Heart right ventricle (tissue), 16 donors: ENCODE data around the gene LCN1. TPM values are rescaled to one million over a fixed set of nuclear protein-coding genes. Genes with fewer than 3 reads are reported as not detected.

Experiments
- ATAC-seq, 8 donors: fragments of 200-7000 bp; cut with Tn5 transposase; one replicate each; pipeline ENCODE4 v1.9.1; 2020; ENCODE audit warnings: mild to moderate bottlenecking in 8 of 8, moderate library complexity in 8 of 8, moderate number of reproducible peaks in 1 of 8
- DNase-seq, 2 donors: peaks; one replicate each; pipeline ENCODE4 v3.0.0-alpha.2; 2020
- H3K27ac ChIP-seq, 10 donors: fragments of 200-600 bp; sonication (generic) in 2 of 10; one replicate each; pipeline versions ENCODE4 v1.5.0 to v1.8.0; 2020 to 2022; ENCODE audit warnings: mild to moderate bottlenecking in 3 of 10
- H3K27me3 ChIP-seq, 7 donors: fragments of 200-600 bp; one replicate each; pipeline ENCODE4 v1.8.0; 2021 to 2022; ENCODE audit warnings: mild to moderate bottlenecking in 2 of 7
- H3K36me3 ChIP-seq, 9 donors: fragments of 200-600 bp; sonication (generic) in 1 of 9; one replicate each; pipeline versions ENCODE4 v1.5.0 to v1.8.0; 2020 to 2022; ENCODE audit warnings: mild to moderate bottlenecking in 2 of 9
- H3K4me1 ChIP-seq, 9 donors: fragments of 200-600 bp; sonication (generic) in 1 of 9; one replicate each; pipeline versions ENCODE4 v1.5.0 to v1.8.0; 2020 to 2022; ENCODE audit warnings: mild to moderate bottlenecking in 4 of 9
- H3K4me3 ChIP-seq, 10 donors: fragments of 200-600 bp; sonication (generic) in 2 of 10; one replicate each; pipeline versions ENCODE4 v1.5.0 to v1.8.0; 2020 to 2022; ENCODE audit warnings: mild to moderate bottlenecking in 7 of 10, moderate library complexity in 2 of 10
- H3K9me3 ChIP-seq, 11 donors: fragments of 200-600 bp in 10 of 11; sonication (generic) in 2 of 11; one replicate each; pipeline versions ENCODE4 v1.5.0 to v1.8.0; 2013 to 2022; ENCODE audit warnings: mild to moderate bottlenecking in 2 of 11, control low read depth in 1 of 11, moderate library complexity in 1 of 11
- CTCF ChIP-seq, 9 donors: fragments of 200-600 bp; sonication (generic) in 2 of 9; IDR thresholded peaks; one replicate each; pipeline versions ENCODE4 v1.5.0 to v1.8.0; 2021 to 2022; ENCODE audit warnings: antibody characterized with exemption in 9 of 9, mild to moderate bottlenecking in 5 of 9, moderate library complexity in 1 of 9
- WGBS, 2 donors: extraction: QIAGEN DNeasy Blood & Tissue Kit; methylation state at CpG; one replicate each; pipeline ENCODE4 v1.1.7; 2013; ENCODE audit warnings: inconsistent platforms in 1 of 2; 5-methylcytosine and 5-hydroxymethylcytosine counted together
- intact Hi-C, 10 donors: fragments of 100-400 bp; cut with DNase I; formaldehyde crosslinking; loops; one replicate each; pipeline versions ENCODE4 v1.11.1 to v1.14.2; 2022
- polyA plus RNA-seq, 2 donors: library from polyadenylated mRNA; stranded (reverse); fragments of 200-250 nt; gene quantifications; one replicate each; pipeline ENCODE4 v1.2.3, GENCODE V29; 2013
- total RNA-seq, 10 donors: library from RNA; stranded (reverse); fragmentation: NEBNext Ultra II Directional in 3 of 10; extraction: Animal tissue kit (Norgen Biotek cat#: 25700) in 3 of 10; gene quantifications; one replicate each; pipeline versions ENCODE4 v1.2.1 to v1.2.4, GENCODE V29; 2021 to 2023
- donor health status: Arrhythmogenic right ventricular cardiomyopathy.
- donor health status: ischemic (EF 13 %, LVEDD 7.1; RV severe dilation, severe dysfunction).
- donor health status: healthy with polysubstance abuse.
- donor health status: DM: no; HTN: yes; CAD: no.
- donor health status: DM: no; HTN: no; CAD: no.
- donor health status: ischemic (EF 25% LVEDD 6.9; RV normal size, moderate dysfunction).
- donor health status: ischemic (EF 25% LVEDD 5.7; RV mildly dilated, moderate dysfunction).
- donor health status: healthy.
- donor health status: DM: yes; HTN: yes; CAD: no.
- donor health status: Ischemic cardiomyopathy.
- donor health status: ischemic (EF 35%, LVEDD 5.7; RV mildly dilated, moderate dysfunction).
- donor health status: nonischemic (EF 11% LVEDD 7.7; RV severe dilation, severe dysfunction).
- donor health status: DM: yes; HTN: yes; CAD: no.
- donor health status: PGD.
- donor health status: ischemic (EF 29% LVEDD 5.4; RV normal size, mild dysfunction).
- donor health status: nonischemic (EF 23%, LVEDD 6.1; RV moderate dilation, normal function).

The LCN1 gene
- total and polyA plus RNA-seq, 12 donors, result 0.13 to 0.76 (median 0.32) TPM; not detected in 9

GRCh38 chr9:135574943-135575342, 53.7 kb downstream of the LCN1 start:
- no peak overlapping the region for H3K27ac ChIP-seq
- H3K4me1 ChIP-seq, result no peaks in the 10 kb centered on the region
- H3K4me3 ChIP-seq, result no peak overlapping the region
- ATAC-seq, result no peak
- H3K27me3 ChIP-seq, result peaks cover 0 to 35% (median 9%) of the 10 kb centered on the region in 7 donors
- H3K36me3 ChIP-seq, result no peaks in the 10 kb centered on the region
- TF ChIP-seq CTCF (IDR thresholded peaks at IDR 0.05), result no peak
- 89 to 91% methylated on average over 15 of the region's 15 CpGs for WGBS, 2 donors
- no peak for DNase-seq
- H3K9me3 ChIP-seq, result peaks cover 0 to 3% (median 0%) of the 10 kb centered on the region in 11 donors
- intact Hi-C loops, result no loop called here

Other genes with a start within 250 kb of the LCN1 start
- 10 to 100 TPM; 17.8 to 26.7 (median 20.8) TPM for gene PPP1R26, start 41.7 kb upstream of the LCN1 start, total RNA-seq
- gene PPP1R26, start 41.7 kb upstream of the LCN1 start, polyA plus RNA-seq, result 1 to 10 TPM; 7.5 to 8.9 TPM
- 10 to 100 TPM; 37.5 to 52.0 (median 47.8) TPM for gene MRPS2, start 20.8 kb upstream of the LCN1 start, total RNA-seq
- 10 to 100 TPM; 28.6 to 82.9 TPM for gene MRPS2, start 20.8 kb upstream of the LCN1 start, polyA plus RNA-seq
- not detected for gene OBP2A, start 24.7 kb downstream of the LCN1 start, total RNA-seq
- gene OBP2A, start 24.7 kb downstream of the LCN1 start, polyA plus RNA-seq, result not detected
- gene PAEP, start 40.3 kb downstream of the LCN1 start, total RNA-seq, result not detected
- not detected for gene PAEP, start 40.3 kb downstream of the LCN1 start, polyA plus RNA-seq
- not detected for gene GLT6D1, start 118.1 kb downstream of the LCN1 start, total RNA-seq
- not detected for gene GLT6D1, start 118.1 kb downstream of the LCN1 start, polyA plus RNA-seq
- gene LCN9, start 141.9 kb downstream of the LCN1 start, total RNA-seq, result not detected
- gene LCN9, start 141.9 kb downstream of the LCN1 start, polyA plus RNA-seq, result not detected
- gene SOHLH1, start 178.0 kb downstream of the LCN1 start, total RNA-seq, result not detected
- gene SOHLH1, start 178.0 kb downstream of the LCN1 start, polyA plus RNA-seq, result not detected
- 10 to 100 TPM in 1 of 10 donors, 1 to 10 TPM in 9; 1.9 to 14.1 (median 4.8) TPM for gene KCNT1, start 180.7 kb downstream of the LCN1 start, total RNA-seq
- gene KCNT1, start 180.7 kb downstream of the LCN1 start, polyA plus RNA-seq, result 1 to 10 TPM in 1 of 2 donors, under 1 TPM in 1; 0.14 to 3.1 TPM